ENCODE data around the gene TOB1. TPM values are rescaled to one million over a fixed set of nuclear protein-coding genes. Genes with fewer than 3 reads are reported as not detected.

TOB1 gene
- total and polyA plus RNA-seq, 12 donors, result 15.6 to 134 (median 97.8) TPM

- intact Hi-C loops (cut with DNase I), result no loop called here
- DNase-seq (no peak), ATAC-seq (peak in 7 of 8 donors; percentile 25 to 85 (median 51))
- peaks cover 0 to 21% (median 7%) of the 10 kb centered on the region in 9 donors for H3K4me1 ChIP-seq
- TF ChIP-seq CTCF (IDR thresholded peaks at IDR 0.05), result no peak
- H3K27ac ChIP-seq, result peak overlapping the region in 1 of 10 donors; percentile 4
- no peaks in the 10 kb centered on the region for H3K36me3 ChIP-seq
- peaks cover 0 to 6% (median 0%) of the 10 kb centered on the region in 11 donors for H3K9me3 ChIP-seq
- no peak overlapping the region for H3K4me3 ChIP-seq
- H3K27me3 ChIP-seq, result no peaks in the 10 kb centered on the region
- 64% methylated on average over 8 of the region's 8 CpGs for WGBS, 2 donors
Observed at GRCh38 chr17:50884439-50885311, 18.5 kb upstream of the TOB1 start.

- no peak for TF ChIP-seq CTCF (IDR thresholded peaks at IDR 0.05)
- Histone ChIP-seq H3K4me3 (no peak overlapping the region), H3K27ac (peak overlapping the region in 1 of 10 donors; percentile 4), H3K4me1 (peaks cover 0 to 14% (median 7%) of the 10 kb centered on the region in 9 donors), H3K27me3 (no peaks in the 10 kb centered on the region), H3K36me3 (no peaks in the 10 kb centered on the region), H3K9me3 (peaks cover 0 to 12% (median 0%) of the 10 kb centered on the region in 11 donors)
- intact Hi-C loops (cut with DNase I), result no loop called here
- 74% methylated on average over 5 of the region's 5 CpGs for WGBS, 2 donors
- no peak for DNase-seq
- ATAC-seq, result peak in 5 of 8 donors; percentile 47 to 56 (median 52)
Observed at GRCh38 chr17:50883850-50884438, 17.8 kb upstream of the TOB1 start.

GRCh38 chr17:50882851-50883250 lies 16.7 kb upstream of the TOB1 start:
- no peak for ATAC-seq
- Histone ChIP-seq H3K27me3 (no peaks in the 10 kb centered on the region), H3K4me1 (peaks cover 0 to 14% (median 7%) of the 10 kb centered on the region in 9 donors), H3K36me3 (no peaks in the 10 kb centered on the region), H3K4me3 (no peak overlapping the region), H3K9me3 (peaks cover 0 to 12% (median 0%) of the 10 kb centered on the region in 11 donors), H3K27ac (no peak overlapping the region)
- 94 to 97% methylated on average over 7 of the region's 7 CpGs for WGBS, 2 donors
- intact Hi-C loops (cut with DNase I), result no loop called here
- DNase-seq, result no peak
- no peak for TF ChIP-seq CTCF (IDR thresholded peaks at IDR 0.05)

GRCh38 chr17:50881182-50881581 lies 15.0 kb upstream of the TOB1 start:
- Histone ChIP-seq H3K27me3 (no peaks in the 10 kb centered on the region), H3K36me3 (no peaks in the 10 kb centered on the region), H3K9me3 (peaks cover 0 to 12% (median 0%) of the 10 kb centered on the region in 11 donors), H3K27ac (no peak overlapping the region), H3K4me3 (no peak overlapping the region), H3K4me1 (peaks cover 0 to 14% (median 7%) of the 10 kb centered on the region in 9 donors)
- WGBS, 2 donors, result 96 to 97% methylated on average over 2 of the region's 2 CpGs
- no peak for ATAC-seq
- intact Hi-C loops (cut with DNase I), result no loop called here
- TF ChIP-seq CTCF (IDR thresholded peaks at IDR 0.05), result no peak
- DNase-seq, result no peak

All from heart right ventricle (tissue), 16 donors.